Liver (tissue), 9 donors: ENCODE results near the gene PDE4B. TPM values are rescaled to one million over a fixed set of nuclear protein-coding genes. Genes with fewer than 3 reads are reported as not detected.
A peak's percentile ranks its signal among the peaks of the same experiment; 100 is the strongest.

Source experiments
- DNase-seq: peaks from one replicate; pipeline ENCODE4 v3.0.0-alpha.2; 2017; ENCODE audit warnings: low spot score
- H3K27ac ChIP-seq, 2 donors: one replicate each; pipeline ENCODE4 v1.7.0; 2013; ENCODE audit warnings: inconsistent platforms in 2 of 2, low read length in 2 of 2, control low read depth in 1 of 2, low read depth in 1 of 2, mild to moderate bottlenecking in 1 of 2
- H3K27me3 ChIP-seq, 4 donors: one replicate each; pipeline versions ENCODE4 v1.6.1 to v1.7.0; 2013; ENCODE audit warnings: low read length in 3 of 4, inconsistent platforms in 1 of 4, mild to moderate bottlenecking in 1 of 4, moderate library complexity in 1 of 4; ENCODE audit not compliant: control insufficient read depth in 4 of 4, insufficient read depth in 4 of 4
- H3K36me3 ChIP-seq, 4 donors: one replicate each; pipeline versions ENCODE4 v1.6.1 to v1.7.0; 2013; ENCODE audit warnings: low read length in 3 of 4, mild to moderate bottlenecking in 3 of 4, low read depth in 1 of 4, moderate library complexity in 1 of 4; ENCODE audit not compliant: control insufficient read depth in 4 of 4, insufficient read depth in 3 of 4
- H3K4me1 ChIP-seq, 4 donors: one replicate each; pipeline versions ENCODE4 v1.6.1 to v1.7.0; 2013; ENCODE audit warnings: low read length in 3 of 4, mild to moderate bottlenecking in 3 of 4, moderate library complexity in 1 of 4; ENCODE audit not compliant: control insufficient read depth in 4 of 4, insufficient read depth in 4 of 4
- H3K4me3 ChIP-seq, 3 donors: one replicate each; pipeline versions ENCODE4 v1.6.1 to v1.7.0; 2013; ENCODE audit warnings: low read length in 3 of 3, control low read depth in 1 of 3, low read depth in 1 of 3, mild to moderate bottlenecking in 1 of 3
- H3K9ac ChIP-seq, 2 donors: one replicate each; pipeline ENCODE4 v1.7.0; 2013; ENCODE audit warnings: low read length in 2 of 2, mild to moderate bottlenecking in 2 of 2, moderate library complexity in 2 of 2, control low read depth in 1 of 2, low read depth in 1 of 2
- H3K9me3 ChIP-seq, 4 donors: one replicate each; pipeline versions ENCODE4 v1.6.1 to v1.7.0; 2013; ENCODE audit warnings: low read length in 3 of 4; ENCODE audit not compliant: control insufficient read depth in 4 of 4
- ATF3 ChIP-seq: IDR thresholded peaks from 2 replicates; pipeline ENCODE4 v1.6.1; 2016; ENCODE audit warnings: antibody characterized with exemption
- CTCF ChIP-seq: fragments of 150-350 bp; IDR thresholded peaks from 2 replicates; pipeline ENCODE4 v1.5.1; 2017; ENCODE audit warnings: improper control_type of control experiment, low read depth, low read length; ENCODE audit not compliant: missing input control
- EGR1 ChIP-seq, 2 donors: IDR thresholded peaks; 2 replicates each; pipeline ENCODE4 v1.6.1; 2016 to 2018; ENCODE audit warnings: antibody characterized with exemption in 2 of 2, low read depth in 2 of 2
- FOXA1 ChIP-seq: IDR thresholded peaks from 2 replicates; pipeline ENCODE4 v1.6.1; 2016; ENCODE audit warnings: antibody characterized with exemption
- FOXA2 ChIP-seq: IDR thresholded peaks from 2 replicates; pipeline ENCODE4 v1.6.1; 2016; ENCODE audit warnings: antibody characterized with exemption
- GABPA ChIP-seq, 2 donors: IDR thresholded peaks in 1 of 2; conservative IDR thresholded peaks in 1 of 2; 2 replicates each; pipeline ENCODE4 v1.6.1; 2016; ENCODE audit warnings: antibody characterized with exemption in 2 of 2, mild to moderate bottlenecking in 1 of 2, moderate library complexity in 1 of 2
- HNF4A ChIP-seq, 2 donors: conservative IDR thresholded peaks; 2 replicates each; pipeline ENCODE4 v1.6.1; 2016; ENCODE audit warnings: antibody characterized with exemption in 2 of 2, mild to moderate bottlenecking in 2 of 2
- HNF4G ChIP-seq: IDR thresholded peaks from 2 replicates; pipeline ENCODE4 v1.6.1; 2016; ENCODE audit warnings: antibody characterized with exemption
- MAX ChIP-seq: IDR thresholded peaks from 2 replicates; pipeline ENCODE4 v1.6.1; 2016; ENCODE audit warnings: antibody characterized with exemption
- RAD21 ChIP-seq, 2 donors: IDR thresholded peaks; 2 replicates each; pipeline ENCODE4 v1.6.1; 2016; ENCODE audit warnings: antibody characterized with exemption in 2 of 2, mild to moderate bottlenecking in 2 of 2
- REST ChIP-seq: IDR thresholded peaks from 2 replicates; pipeline ENCODE4 v1.6.1; 2016; ENCODE audit warnings: antibody characterized with exemption, mild to moderate bottlenecking
- RXRA ChIP-seq, 2 donors: IDR thresholded peaks; 2 replicates each; pipeline ENCODE4 v1.6.1; 2017 to 2018; ENCODE audit warnings: antibody characterized with exemption in 2 of 2, mild to moderate bottlenecking in 1 of 2
- SP1 ChIP-seq: IDR thresholded peaks from 2 replicates; pipeline ENCODE4 v1.6.1; 2018; ENCODE audit warnings: antibody characterized with exemption, mild to moderate bottlenecking
- TAF1 ChIP-seq: conservative IDR thresholded peaks from 2 replicates; pipeline ENCODE4 v1.6.1; 2016; ENCODE audit warnings: antibody characterized with exemption, mild to moderate bottlenecking
- YY1 ChIP-seq: IDR thresholded peaks from 2 replicates; pipeline ENCODE4 v1.6.1; 2016; ENCODE audit warnings: antibody characterized with exemption, mild to moderate bottlenecking
- WGBS: extraction: QIAGEN DNeasy Blood & Tissue Kit; methylation state at CpG from one replicate; pipeline ENCODE4 v1.1.7; 2013; 5-methylcytosine and 5-hydroxymethylcytosine counted together
- polyA plus RNA-seq, 2 donors: library from polyadenylated mRNA; stranded (reverse) in 1 of 2; unstranded in 1 of 2; fragments of 200-250 nt in 1 of 2; fragments of >200 nt in 1 of 2; fragmentation: Nextera tagmentation in 1 of 2; extraction: Ambion mirVana in 1 of 2; gene quantifications; one replicate each; pipeline versions ENCODE4 v1.2.1 to v1.2.3, GENCODE V29; 2013 to 2015
- total RNA-seq, 2 donors: library from RNA; depleted of rRNA; stranded (reverse); fragments of >200 nt; gene quantifications; one replicate each; pipeline ENCODE4 v1.2.3, GENCODE V29; 2014
- donor health status: healthy.
- donor health status: healthy.
- donor health status: healthy.
- donor health status: healthy.
- donor health status: healthy.

The PDE4B gene
- total and polyA plus RNA-seq, 4 donors: 1.9 to 3.9 (median 2.7) TPM

GRCh38 chr1:66332548-66332901 is 539.8 kb downstream of the PDE4B start:
- no peak for DNase-seq
- WGBS: 9% methylated on average over 2 of the region's 2 CpGs
- Histone ChIP-seq H3K4me3 (peak overlapping the region; percentile 29 to 79 (median 41)), H3K36me3 (no peaks in the 10 kb centered on the region), H3K9me3 (no peaks in the 10 kb centered on the region), H3K27me3 (no peaks in the 10 kb centered on the region), H3K4me1 (peaks cover 0 to 6% (median 2%) of the 10 kb centered on the region in 4 donors), H3K9ac (peak overlapping the region; percentile 76 to 83), H3K27ac (peak overlapping the region; percentile 76 to 82)
- TF ChIP-seq EGR1 (IDR thresholded peaks at IDR 0.05; ENCODE audit: low read depth in 2 of 2): no peak
- TF ChIP-seq FOXA1: no peak
- no peak for TF ChIP-seq YY1
- TF ChIP-seq RXRA (IDR thresholded peaks at IDR 0.05): no peak
- no peak for TF ChIP-seq HNF4A (conservative IDR thresholded peaks at IDR 0.05)

GRCh38 chr1:66333466-66334199 is 540.9 kb downstream of the PDE4B start:
- Histone ChIP-seq H3K9ac (peak overlapping the region; percentile 83 to 87), H3K36me3 (no peaks in the 10 kb centered on the region), H3K4me3 (peak overlapping the region; percentile 34 to 79 (median 36)), H3K4me1 (peaks cover 0 to 6% (median 2%) of the 10 kb centered on the region in 4 donors), H3K27ac (peak overlapping the region; percentile 68 to 76), H3K27me3 (no peaks in the 10 kb centered on the region), H3K9me3 (no peaks in the 10 kb centered on the region)
- WGBS: 40% methylated on average over 4 of the region's 4 CpGs
- TF ChIP-seq RAD21 (IDR thresholded peaks at IDR 0.05) (no peak), FOXA2 (no peak), SP1 (no peak), ATF3 (no peak), YY1 (peak; percentile 28), GABPA (IDR thresholded peaks at IDR 0.05 in 1 of 2, conservative IDR thresholded peaks at IDR 0.05 in 1 of 2) (no peak), TAF1 (no peak), HNF4G (no peak), REST (no peak), CTCF (no peak), MAX (no peak), RXRA (IDR thresholded peaks at IDR 0.05) (peak; percentile 27 to 41), EGR1 (IDR thresholded peaks at IDR 0.05; ENCODE audit: low read depth in 2 of 2) (no peak), FOXA1 (no peak)
- DNase-seq: no peak
